Testis (tissue), 3 donors: Measurements from ENCODE around the gene TNPO1. TPM values are rescaled to one million over a fixed set of nuclear protein-coding genes. Genes with fewer than 3 reads are reported as not detected.

ENCODE experiments used
- DNase-seq: peaks from one replicate; pipeline ENCODE4 v3.0.0-alpha.2; 2019
- H3K27ac ChIP-seq, 2 donors: fragments of 200-600 bp; sonication (generic); one replicate each; pipeline ENCODE4 v1.5.1; 2019
- H3K27me3 ChIP-seq: fragments of 200-600 bp; sonication (generic); one replicate; pipeline ENCODE4 v1.5.1; 2019
- H3K36me3 ChIP-seq: fragments of 200-600 bp; sonication (generic); one replicate; pipeline ENCODE4 v1.5.1; 2017; ENCODE audit warnings: low read depth; ENCODE audit errors: missing control alignments
- H3K4me1 ChIP-seq: fragments of 200-600 bp; sonication (generic); one replicate; pipeline ENCODE4 v1.5.1; 2019
- H3K4me3 ChIP-seq, 2 donors: fragments of 200-600 bp; sonication (generic); one replicate each; pipeline ENCODE4 v1.5.1; 2017 to 2019
- H3K9me3 ChIP-seq: fragments of 200-600 bp; sonication (generic); one replicate; pipeline ENCODE4 v1.5.1; 2017
- CTCF ChIP-seq, 3 experiments: fragments of 450-650 bp in 2 of 3; fragments of 200-600 bp in 1 of 3; sonication (generic) in 1 of 3; IDR thresholded peaks; one replicate each; pipeline ENCODE4 v1.5.1; 2016 to 2019; ENCODE audit warnings: antibody characterized with exemption in 3 of 3, mild to moderate bottlenecking in 2 of 3, moderate library complexity in 1 of 3
- POLR2A ChIP-seq: fragments of 450-650 bp; IDR thresholded peaks from one replicate; pipeline ENCODE4 v1.6.1; 2017; ENCODE audit warnings: antibody characterized with exemption, mild to moderate bottlenecking, moderate library complexity
- WGBS, 2 donors: methylation state at CpG; one replicate each; pipeline ENCODE4 v1.1.5; 2018; 5-methylcytosine and 5-hydroxymethylcytosine counted together
- intact Hi-C: fragments of 100-400 bp; cut with DNase I; formaldehyde crosslinking; loops from one replicate; pipeline ENCODE4 v1.15.1; 2023; ENCODE audit warnings: low total_unique reads
- polyA plus RNA-seq: library from polyadenylated mRNA; stranded (reverse); fragments of 350-450 nt; fragmentation: Illumina TruSeq; extraction: RNeasy Lipid Tissue Mini Kit (QIAGEN cat#74804); gene quantifications from one replicate; pipeline ENCODE4 v1.2.3, GENCODE V29; 2014; ENCODE audit warnings: low read depth, low replicate concordance; ENCODE audit not compliant: insufficient read depth
- total RNA-seq, 2 donors: library from RNA; depleted of rRNA; stranded (reverse); fragments of >200 nt; gene quantifications; one replicate each; pipeline ENCODE4 v1.2.3, GENCODE V29; 2016

Gene TNPO1
- total and polyA plus RNA-seq, 3 donors from 2014 or later, result 83.4 to 132 (median 120) TPM

- no peak for DNase-seq
- Histone ChIP-seq H3K36me3 (no peaks in the 10 kb centered on the region), H3K9me3 (no peaks in the 10 kb centered on the region), H3K4me1 (no peaks in the 10 kb centered on the region), H3K4me3 (no peak overlapping the region), H3K27me3 (no peaks in the 10 kb centered on the region), H3K27ac (no peak overlapping the region)
- intact Hi-C loops, result no loop called here
- TF ChIP-seq CTCF (IDR thresholded peaks at IDR 0.05) (no peak), POLR2A (no peak)
- WGBS, 2 donors, result 71 to 78% methylated on average over 4 of the region's 4 CpGs
These were observed 44.0 kb downstream of the TNPO1 start for GRCh38 chr5:72860499-72860898.

GRCh38 chr5:72871366-72872024 lies 55.0 kb downstream of the TNPO1 start:
- no peaks in the 10 kb centered on the region for H3K36me3 ChIP-seq

GRCh38 chr5:72878854-72879253 lies 62.4 kb downstream of the TNPO1 start:
- intact Hi-C loops, result loop anchor here (5.0 kb wide), 1 partner anchor 128 kb away; no protein-coding TSS in a partner anchor
- Histone ChIP-seq H3K36me3 (no peaks in the 10 kb centered on the region), H3K4me1 (no peaks in the 10 kb centered on the region), H3K9me3 (no peaks in the 10 kb centered on the region), H3K27ac (no peak overlapping the region), H3K4me3 (no peak overlapping the region), H3K27me3 (no peaks in the 10 kb centered on the region)
- no peak for TF ChIP-seq CTCF (IDR thresholded peaks at IDR 0.05)
- TF ChIP-seq POLR2A, result no peak
- DNase-seq, result no peak
- WGBS, 2 donors, result 80 to 89% methylated on average over 4 of the region's 4 CpGs

More at GRCh38 chr5:72871366-72872024, 55.0 kb downstream of the TNPO1 start:
- DNase-seq, result no peak
- Histone ChIP-seq H3K27ac (no peak overlapping the region), H3K27me3 (no peaks in the 10 kb centered on the region), H3K9me3 (no peaks in the 10 kb centered on the region), H3K4me3 (no peak overlapping the region), H3K4me1 (no peaks in the 10 kb centered on the region)
- 54 to 75% methylated on average over 1 of the region's 1 CpG for WGBS, 2 donors
- intact Hi-C loops, result no loop called here
- TF ChIP-seq CTCF (IDR thresholded peaks at IDR 0.05), result no peak
- no peak for TF ChIP-seq POLR2A

- TF ChIP-seq CTCF (IDR thresholded peaks at IDR 0.05) (no peak), POLR2A (no peak)
- Histone ChIP-seq H3K9me3 (no peaks in the 10 kb centered on the region), H3K27me3 (no peaks in the 10 kb centered on the region), H3K4me1 (peaks cover 7% of the 10 kb centered on the region), H3K4me3 (no peak overlapping the region), H3K27ac (no peak overlapping the region), H3K36me3 (no peaks in the 10 kb centered on the region)
- intact Hi-C loops, result no loop called here
- no peak for DNase-seq
- 95 to 96% methylated on average over 7 of the region's 7 CpGs for WGBS, 2 donors
These were observed 66.5 kb downstream of the TNPO1 start for GRCh38 chr5:72882989-72883388.

- H3K27me3 ChIP-seq, result no peaks in the 10 kb centered on the region
- DNase-seq, result no peak
- no peaks in the 10 kb centered on the region for H3K36me3 ChIP-seq
- peaks cover 7% of the 10 kb centered on the region for H3K4me1 ChIP-seq
- WGBS, 2 donors, result 88 to 94% methylated on average over 3 of the region's 3 CpGs
- H3K9me3 ChIP-seq, result no peaks in the 10 kb centered on the region
- H3K4me3 ChIP-seq, result no peak overlapping the region
- no peak overlapping the region for H3K27ac ChIP-seq
- TF ChIP-seq POLR2A (no peak), CTCF (IDR thresholded peaks at IDR 0.05) (no peak)
- intact Hi-C loops, result no loop called here
These were observed 67.4 kb downstream of the TNPO1 start for GRCh38 chr5:72883850-72884249.
